ENCODE measurements around the gene MACC1.

- no peak for TF ChIP-seq NR1H2 (CRISPR knock-in tag; IDR thresholded peaks at IDR 0.05)
- TF ChIP-seq CC2D1A (IDR thresholded peaks at IDR 0.05), result no peak
- no peak for TF ChIP-seq POLR2AphosphoS5 (IDR thresholded peaks at IDR 0.05; ENCODE audit: control insufficient read depth, insufficient read depth, low read depth, low read length)
- TF ChIP-seq MAX (CRISPR knock-in tag; IDR thresholded peaks at IDR 0.05), result no peak
- TF ChIP-seq ZNF133 (CRISPR knock-in tag; IDR thresholded peaks at IDR 0.05), result no peak
- TF ChIP-seq, protein P1, sequence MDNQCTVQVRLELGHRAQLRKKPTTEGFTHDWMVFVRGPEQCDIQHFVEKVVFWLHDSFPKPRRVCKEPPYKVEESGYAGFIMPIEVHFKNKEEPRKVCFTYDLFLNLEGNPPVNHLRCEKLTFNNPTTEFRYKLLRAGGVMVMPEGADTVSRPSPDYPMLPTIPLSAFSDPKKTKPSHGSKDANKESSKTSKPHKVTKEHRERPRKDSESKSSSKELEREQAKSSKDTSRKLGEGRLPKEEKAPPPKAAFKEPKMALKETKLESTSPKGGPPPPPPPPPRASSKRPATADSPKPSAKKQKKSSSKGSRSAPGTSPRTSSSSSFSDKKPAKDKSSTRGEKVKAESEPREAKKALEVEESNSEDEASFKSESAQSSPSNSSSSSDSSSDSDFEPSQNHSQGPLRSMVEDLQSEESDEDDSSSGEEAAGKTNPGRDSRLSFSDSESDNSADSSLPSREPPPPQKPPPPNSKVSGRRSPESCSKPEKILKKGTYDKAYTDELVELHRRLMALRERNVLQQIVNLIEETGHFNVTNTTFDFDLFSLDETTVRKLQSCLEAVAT (IDR thresholded peaks at IDR 0.05), result no peak
- no peak for TF ChIP-seq ZKSCAN1 (IDR thresholded peaks at IDR 0.05; ENCODE audit: low read depth, low read length)
- TF ChIP-seq BHLHE40 (IDR thresholded peaks at IDR 0.05; ENCODE audit: low read length), result no peak
- TF ChIP-seq, protein P2, sequence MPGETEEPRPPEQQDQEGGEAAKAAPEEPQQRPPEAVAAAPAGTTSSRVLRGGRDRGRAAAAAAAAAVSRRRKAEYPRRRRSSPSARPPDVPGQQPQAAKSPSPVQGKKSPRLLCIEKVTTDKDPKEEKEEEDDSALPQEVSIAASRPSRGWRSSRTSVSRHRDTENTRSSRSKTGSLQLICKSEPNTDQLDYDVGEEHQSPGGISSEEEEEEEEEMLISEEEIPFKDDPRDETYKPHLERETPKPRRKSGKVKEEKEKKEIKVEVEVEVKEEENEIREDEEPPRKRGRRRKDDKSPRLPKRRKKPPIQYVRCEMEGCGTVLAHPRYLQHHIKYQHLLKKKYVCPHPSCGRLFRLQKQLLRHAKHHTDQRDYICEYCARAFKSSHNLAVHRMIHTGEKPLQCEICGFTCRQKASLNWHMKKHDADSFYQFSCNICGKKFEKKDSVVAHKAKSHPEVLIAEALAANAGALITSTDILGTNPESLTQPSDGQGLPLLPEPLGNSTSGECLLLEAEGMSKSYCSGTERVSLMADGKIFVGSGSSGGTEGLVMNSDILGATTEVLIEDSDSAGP (CRISPR knock-in tag; IDR thresholded peaks at IDR 0.05), result no peak
- TF ChIP-seq FOSL1 (tag; conservative IDR thresholded peaks at IDR 0.05), result no peak
- TF ChIP-seq EP300 (IDR thresholded peaks at IDR 0.05; ENCODE audit: low read length), result no peak
- no peak for TF ChIP-seq TAF9B (IDR thresholded peaks at IDR 0.05; ENCODE audit: partially characterized antibody)
- TF ChIP-seq JUND (IDR thresholded peaks at IDR 0.05; ENCODE audit: borderline replicate concordance, low read depth, low read length), result no peak
- no peak for TF ChIP-seq JUND (tag; IDR thresholded peaks at IDR 0.05; ENCODE audit: borderline replicate concordance, low read depth, low read length)
Observed at GRCh38 chr7:20249920-20250319, 32.7 kb upstream of the MACC1 start.
